Measurements from ENCODE around the gene DAP. TPM values are rescaled to one million over a fixed set of nuclear protein-coding genes. Genes with fewer than 3 reads are reported as not detected.

The DAP gene
- polyA plus RNA-seq, 2 of the 4 experiments (the other 2 are of a cell fraction), result 24.2 to 54.9 TPM

DNA sequence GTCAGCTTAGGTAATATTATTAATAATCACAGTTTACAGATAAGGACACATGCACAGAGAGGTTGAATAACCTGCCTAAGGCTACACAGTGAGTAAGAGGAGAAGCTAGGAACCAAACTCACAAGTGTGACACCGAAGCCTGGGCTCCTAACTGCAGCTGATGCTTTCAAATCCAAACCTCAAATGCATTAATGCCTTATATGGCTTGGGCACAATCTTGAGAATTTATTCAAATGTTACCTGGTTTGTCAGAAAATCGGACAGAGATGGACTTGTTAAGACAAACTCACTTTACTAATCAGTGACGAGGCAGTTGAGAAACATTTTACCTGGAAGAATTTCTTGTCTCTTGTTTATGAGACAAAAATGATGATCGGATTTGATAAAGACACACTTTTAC lies 54.7 kb downstream of the DAP start (continued):
- TF ChIP-seq, protein P1, sequence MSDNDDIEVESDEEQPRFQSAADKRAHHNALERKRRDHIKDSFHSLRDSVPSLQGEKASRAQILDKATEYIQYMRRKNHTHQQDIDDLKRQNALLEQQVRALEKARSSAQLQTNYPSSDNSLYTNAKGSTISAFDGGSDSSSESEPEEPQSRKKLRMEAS (IDR thresholded peaks at IDR 0.05), result no peak
- TF ChIP-seq SREBF2 (IDR thresholded peaks at IDR 0.05), result no peak
- no peak for TF ChIP-seq TFCP2L1 (CRISPR knock-in tag; IDR thresholded peaks at IDR 0.05)
- TF ChIP-seq NR3C1 (IDR thresholded peaks at IDR 0.05), result no peak
- TF ChIP-seq EHMT2 (IDR thresholded peaks at IDR 0.05; ENCODE audit: low read depth), result no peak

DNA sequence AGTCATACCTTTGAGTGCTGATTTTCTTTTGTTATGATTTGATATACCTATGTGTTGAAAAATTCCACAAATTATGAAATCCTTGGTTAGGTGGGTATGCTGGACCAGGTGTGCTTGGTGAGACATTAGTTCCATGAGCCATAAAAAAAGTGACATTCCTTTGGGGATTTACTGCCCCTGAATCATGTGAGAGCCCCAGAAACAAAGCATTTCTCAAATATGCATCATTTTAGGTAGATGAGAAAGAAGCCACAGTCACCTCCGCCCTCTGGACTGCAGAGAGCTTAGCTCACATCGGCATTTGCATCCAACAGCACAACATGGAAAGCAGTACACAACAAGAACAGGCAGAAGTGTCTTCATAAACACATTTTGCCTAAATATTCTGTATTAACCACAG lies 55.3 kb downstream of the DAP start:
- Histone ChIP-seq H3K4me2 (no peak overlapping the region), H3K27ac (no peak overlapping the region), H3K4me3 (no peak overlapping the region), H3K4me1 (peaks cover 24% of the 10 kb centered on the region), H3K9me3 (no peaks in the 10 kb centered on the region)
- 98% methylated on average over 2 of the region's 2 CpGs for WGBS (ENCODE audit: missing lambda C conversion rate)
- POLR2A ChIA-PET, result no interaction called here
- TF ChIP-seq, protein P2, sequence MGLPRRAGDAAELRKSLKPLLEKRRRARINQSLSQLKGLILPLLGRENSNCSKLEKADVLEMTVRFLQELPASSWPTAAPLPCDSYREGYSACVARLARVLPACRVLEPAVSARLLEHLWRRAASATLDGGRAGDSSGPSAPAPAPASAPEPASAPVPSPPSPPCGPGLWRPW (IDR thresholded peaks at IDR 0.05), result no peak
- TF ChIP-seq HOXB5 (CRISPR knock-in tag; IDR thresholded peaks at IDR 0.05) (no peak), NR3C1 (IDR thresholded peaks at IDR 0.05) (no peak), MYC (IDR thresholded peaks at IDR 0.05; ENCODE audit: borderline replicate concordance, low read length) (no peak), FOSB (CRISPR knock-in tag; IDR thresholded peaks at IDR 0.05) (no peak), ZFP36 (IDR thresholded peaks at IDR 0.05; ENCODE audit: borderline replicate concordance, partially characterized antibody) (no peak), KDM1A (IDR thresholded peaks at IDR 0.05; ENCODE audit: low read depth) (no peak), JUN (IDR thresholded peaks at IDR 0.05) (no peak), CHD4 (IDR thresholded peaks at IDR 0.05; ENCODE audit: borderline replicate concordance) (no peak), FOSL2 (IDR thresholded peaks at IDR 0.05) (no peak), FOSL2 (CRISPR knock-in tag; IDR thresholded peaks at IDR 0.05) (no peak)
- TF ChIP-seq, protein P1 (IDR thresholded peaks at IDR 0.05), result no peak
- DNase-seq (ENCODE audit: low read depth in 1 of 2, low spot score in 1 of 2), result no peak
- CTCF ChIA-PET, result interaction anchor here (1.0 to 1.4 kb wide), 2 partner anchors 11 to 19 kb away, joined by 5 to 6 read pairs; no protein-coding TSS in a partner anchor
- ATAC-seq, result no peak
- no peak for FAIRE-seq

DNA sequence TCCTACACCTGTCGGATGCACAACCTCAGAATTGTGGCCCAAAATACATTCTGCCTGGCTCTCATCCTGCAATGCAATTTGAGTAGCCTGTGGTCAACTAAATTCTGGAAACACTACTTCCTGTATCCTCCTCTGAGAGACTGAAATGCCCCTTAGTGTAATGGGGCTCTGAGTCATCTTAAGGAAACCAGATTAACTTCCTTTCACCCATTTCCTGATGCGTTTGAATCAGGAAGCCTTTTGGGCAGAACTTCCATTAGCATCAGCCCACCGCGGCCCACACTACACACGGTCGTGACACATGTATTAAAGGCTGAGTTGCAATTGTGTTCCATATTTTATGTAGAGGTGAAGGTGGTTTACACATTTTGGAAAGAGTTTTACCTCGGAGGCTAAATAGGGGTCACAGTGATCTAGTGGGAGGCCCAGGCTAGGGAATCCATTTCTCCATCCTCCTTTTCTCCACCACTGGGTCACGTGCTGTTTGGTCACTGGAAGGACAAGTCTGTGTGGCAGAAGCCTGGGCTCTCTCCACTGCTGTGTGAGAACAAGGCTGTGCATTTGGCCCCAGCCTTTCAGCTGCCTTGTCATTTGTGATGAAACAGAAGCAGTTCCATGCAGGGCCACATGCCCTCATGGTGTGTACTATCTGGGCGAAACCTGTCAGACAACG lies 55.9 kb downstream of the DAP start:
- Histone ChIP-seq H3K4me1 (peaks cover 24% of the 10 kb centered on the region), H3K27ac (no peak overlapping the region), H3K4me3 (no peak overlapping the region), H3K4me2 (no peak overlapping the region), H3K9me3 (no peaks in the 10 kb centered on the region)
- ChIA-PET CTCF (interaction anchor here (1.4 to 5.3 kb wide), 3 partner anchors 10 to 21 kb away, joined by 6 to 29 read pairs (median 11); no protein-coding TSS in a partner anchor), POLR2A (no interaction called here)
- no peak for FAIRE-seq
- ATAC-seq, result no peak
- TF ChIP-seq ATOH8 (CRISPR knock-in tag; IDR thresholded peaks at IDR 0.05; ENCODE audit: low read depth) (no peak), KDM5A (IDR thresholded peaks at IDR 0.05) (no peak), EP300 (IDR thresholded peaks at IDR 0.05) (no peak), BCL3 (IDR thresholded peaks at IDR 0.05) (no peak), PBX3 (IDR thresholded peaks at IDR 0.05) (no peak), RFX5 (IDR thresholded peaks at IDR 0.05) (no peak), HOXB13 (CRISPR knock-in tag; IDR thresholded peaks at IDR 0.05; ENCODE audit: low read depth) (no peak)
- WGBS (ENCODE audit: missing lambda C conversion rate), result 83% methylated on average over 10 of the region's 10 CpGs
- no peak for DNase-seq (ENCODE audit: low read depth in 1 of 2, low spot score in 1 of 2)

Measured in A549 (cell line).